HEK293T (cell line): Measurements from ENCODE around the gene HIGD2B.
A peak's percentile ranks its signal among the peaks of the same experiment; 100 is the strongest.

Source experiments
- CTCF ChIA-PET: fragments of 350-600 bp; formaldehyde crosslinking; extraction: SDS; loops from one replicate; lab custom pipeline; 2021; ENCODE audit warnings: antibody characterized with exemption, inconsistent platforms; lab: Yijun Ruan, JAX
- POLR2A ChIA-PET: fragments of 350-600 bp; formaldehyde crosslinking; extraction: SDS; loops from one replicate; lab custom pipeline; 2020; ENCODE audit warnings: antibody characterized with exemption, inconsistent platforms; lab: Yijun Ruan, JAX
- DNase-seq: peaks from one replicate; pipeline ENCODE4 v3.0.0; 2012; ENCODE audit warnings: mixed read lengths; ENCODE audit errors: extremely low spot score
- ARNT ChIP-seq: fragments of 450-650 bp; IDR thresholded peaks from 2 replicates; pipeline ENCODE4 v1.6.1; 2017; ENCODE audit warnings: mild to moderate bottlenecking
- BHLHE40 ChIP-seq: fragments of 450-650 bp; IDR thresholded peaks from 2 replicates; pipeline ENCODE4 v1.6.1; 2016; ENCODE audit warnings: mild to moderate bottlenecking, moderate library complexity, borderline replicate concordance
- CTBP1 ChIP-seq: fragments of 450-650 bp; IDR thresholded peaks from 2 replicates; pipeline ENCODE4 v1.6.1; 2016; ENCODE audit warnings: borderline replicate concordance
- ELF4 ChIP-seq: fragments of 450-650 bp; IDR thresholded peaks from 2 replicates; pipeline ENCODE4 v1.6.1; 2017; ENCODE audit warnings: antibody characterized with exemption
- FOXA1 ChIP-seq: fragments of 450-650 bp; IDR thresholded peaks from 2 replicates; pipeline ENCODE4 v1.6.1; 2016; ENCODE audit warnings: mild to moderate bottlenecking
- FOXK2 ChIP-seq: fragments of 450-650 bp; IDR thresholded peaks from 2 replicates; pipeline ENCODE4 v1.6.1; 2016; ENCODE audit warnings: mild to moderate bottlenecking
- FOXM1 ChIP-seq: fragments of 450-650 bp; IDR thresholded peaks from 2 replicates; pipeline ENCODE4 v1.6.1; 2017; ENCODE audit warnings: mild to moderate bottlenecking, borderline replicate concordance
- HDGF ChIP-seq: fragments of 450-650 bp; IDR thresholded peaks from 2 replicates; pipeline ENCODE4 v1.6.1; 2017; ENCODE audit warnings: antibody characterized with exemption, borderline replicate concordance
- L3MBTL2 ChIP-seq: fragments of 450-650 bp; conservative IDR thresholded peaks from 2 replicates; pipeline ENCODE4 v1.6.1; 2016; ENCODE audit warnings: mild to moderate bottlenecking
- LEF1 ChIP-seq: fragments of 450-650 bp; IDR thresholded peaks from 2 replicates; pipeline ENCODE4 v1.6.1; 2017; ENCODE audit warnings: mild to moderate bottlenecking, borderline replicate concordance
- NFRKB ChIP-seq: fragments of 450-650 bp; IDR thresholded peaks from 2 replicates; pipeline ENCODE4 v1.6.1; 2016; ENCODE audit warnings: mild to moderate bottlenecking, moderate library complexity
- PKNOX1 ChIP-seq: fragments of 450-650 bp; IDR thresholded peaks from 2 replicates; pipeline ENCODE4 v1.6.1; 2016
- SP1 ChIP-seq: fragments of 450-650 bp; IDR thresholded peaks from 2 replicates; pipeline ENCODE4 v1.6.1; 2017
- SUZ12 ChIP-seq: fragments of 450-650 bp; IDR thresholded peaks from 2 replicates; pipeline ENCODE4 v1.6.1; 2016; ENCODE audit warnings: mild to moderate bottlenecking
- TARDBP ChIP-seq: fragments of 450-650 bp; IDR thresholded peaks from 2 replicates; pipeline ENCODE4 v1.6.1; 2016
- ZNF384 ChIP-seq: fragments of 450-650 bp; IDR thresholded peaks from 2 replicates; pipeline ENCODE4 v1.6.1; 2016

The HIGD2B gene

GRCh38 chr15:72706266-72706665, 20.3 kb upstream of the HIGD2B start:
- ChIA-PET POLR2A (interaction anchor here (1.6 to 1.7 kb wide), 2 partner anchors 20 to 476 kb away, joined by 5 read pairs; partner anchors contain the start of genes BBS4, HIGD2B and PKM), CTCF (interaction anchor here (0.6 to 1.0 kb wide), 2 partner anchors 14 to 16 kb away, joined by 4 to 7 read pairs; no protein-coding TSS in a partner anchor)
- TF ChIP-seq FOXK2 (no peak), FOXA1 (no peak), BHLHE40 (no peak), ZNF384 (no peak), SUZ12 (no peak), LEF1 (no peak), PKNOX1 (no peak), FOXM1 (no peak), ARNT (no peak), NFRKB (no peak), CTBP1 (no peak), SP1 (no peak), TARDBP (no peak)
- no peak for DNase-seq

- TF ChIP-seq ZNF384 (no peak), L3MBTL2 (no peak), PKNOX1 (no peak), ARNT (no peak), CTBP1 (no peak)
- ChIA-PET POLR2A (no interaction called here), CTCF (no interaction called here)
- DNase-seq: no peak
These were observed 14.1 kb upstream of the HIGD2B start for GRCh38 chr15:72700076-72700475.

GRCh38 chr15:72698938-72699337, 13.0 kb upstream of the HIGD2B start:
- no peak for DNase-seq
- TF ChIP-seq HDGF (no peak), TARDBP (no peak), L3MBTL2 (no peak), ARNT (no peak), ZNF384 (no peak), FOXA1 (no peak), SP1 (no peak), FOXK2 (no peak), FOXM1 (no peak), PKNOX1 (no peak), LEF1 (no peak)
- POLR2A ChIA-PET: no interaction called here
- CTCF ChIA-PET: no interaction called here

GRCh38 chr15:72690938-72691337, 5.0 kb upstream of the HIGD2B start:
- POLR2A ChIA-PET: no interaction called here
- CTCF ChIA-PET: interaction anchor here (1.3 kb wide), 1 partner anchor 31 kb away, joined by 3 read pairs; no protein-coding TSS in a partner anchor
- DNase-seq: no peak
- TF ChIP-seq CTBP1 (no peak), L3MBTL2 (no peak), ARNT (no peak), FOXK2 (no peak), HDGF (no peak), ELF4 (no peak), FOXM1 (no peak), BHLHE40 (no peak), SP1 (no peak), PKNOX1 (no peak), TARDBP (no peak), ZNF384 (no peak), SUZ12 (no peak), FOXA1 (no peak), NFRKB (no peak), LEF1 (no peak)

- TF ChIP-seq SUZ12 (no peak), SP1 (no peak), ARNT (no peak)
- no peak for DNase-seq
- ChIA-PET POLR2A (no interaction called here), CTCF (interaction anchor here (1.1 kb wide), 1 partner anchor 33 kb away, joined by 3 read pairs; no protein-coding TSS in a partner anchor)
These were observed 2.7 kb upstream of the HIGD2B start for GRCh38 chr15:72688697-72689096.

- ChIA-PET POLR2A (interaction anchor here (0.9 to 1.8 kb wide), 8 partner anchors 9 to 454 kb away, joined by 3 to 6 read pairs (median 4); partner anchors contain the start of gene PKM), CTCF (interaction anchor here (0.9 to 1.2 kb wide), 3 partner anchors 14 to 37 kb away, joined by 4 to 5 read pairs (median 4); no protein-coding TSS in a partner anchor)
- DNase-seq: peak; percentile 12
- TF ChIP-seq CTBP1 (no peak), SP1 (no peak), PKNOX1 (no peak), L3MBTL2 (0 out of 2 replicates have a peak, but pooled peaks have one; percentile 58)
These were observed 569 bp downstream of the HIGD2B start for GRCh38 chr15:72685301-72685924.
